ENCODE results near the gene TM7SF2. TPM values are rescaled to one million over a fixed set of nuclear protein-coding genes. Genes with fewer than 3 reads are reported as not detected.
"Not testable (repeated sequence)": the region's sequence is repeated elsewhere in the genome, so short reads cannot be mapped to it uniquely, and the experiment has no call there.

Gene TM7SF2
- total and polyA plus RNA-seq, 2 experiments from 2014 or later = 0.65 to 2.5 TPM

DNA sequence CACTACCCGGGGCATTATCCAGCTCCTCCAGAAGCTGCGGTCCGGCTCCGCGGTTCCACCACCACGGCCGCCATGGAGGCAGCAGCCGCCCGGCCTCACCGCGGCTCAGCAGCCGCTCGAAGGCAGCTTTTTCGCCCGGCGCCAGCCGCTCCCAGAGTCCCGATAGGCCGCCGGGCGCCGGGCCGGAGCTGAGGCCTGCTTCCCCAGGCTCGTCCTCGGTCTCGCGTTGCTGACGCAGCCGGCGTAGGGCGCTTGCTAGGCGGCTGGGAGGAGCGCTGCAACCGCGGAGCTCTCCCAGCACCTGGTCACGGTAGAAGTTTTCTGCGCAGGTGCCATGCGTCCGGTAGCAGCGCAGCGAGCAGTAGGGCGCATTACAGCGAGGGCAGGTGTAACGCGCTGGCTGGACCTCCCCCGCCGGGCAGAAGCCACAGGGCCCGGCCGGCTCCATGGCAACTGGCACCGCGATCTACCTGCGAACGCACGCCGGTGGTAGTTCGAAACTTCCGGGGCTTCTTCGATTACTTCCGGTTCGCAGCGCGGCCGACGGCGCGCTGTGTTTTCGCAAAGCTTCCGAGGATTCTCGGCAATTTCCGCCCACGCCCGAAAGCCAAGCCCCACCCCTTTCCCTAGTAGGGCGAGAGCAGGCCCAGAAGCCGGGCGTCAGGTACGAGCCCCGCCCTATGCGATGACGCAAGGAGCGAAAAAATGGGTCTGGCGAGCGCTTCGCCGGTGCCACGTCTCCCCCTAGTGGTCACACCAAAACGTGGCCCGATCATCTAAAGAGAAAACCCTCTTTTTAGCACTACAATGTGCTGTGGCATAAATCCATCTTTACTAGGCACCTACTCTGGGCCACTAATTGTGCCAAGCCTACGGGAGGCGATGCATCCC lies 5.8 kb downstream of the TM7SF2 start, which contains the start of gene ZNHIT2:
ZNHIT2 (minus strand) TSS at position 496 of the 891 bp plus-strand sequence; CDS start at position 448, 48 bp downstream.
- Histone ChIP-seq H3K4me3 (peak within 1 kb of the TSS; percentile 84), H3K4me1 (ENCODE audit: insufficient read depth) (peaks cover 17% of the 10 kb centered on the region), H3K79me2 (ENCODE audit: insufficient read depth) (peaks cover 51% of the 10 kb centered on the region), H3F3A (ENCODE audit: insufficient read depth) (peaks cover 35% of the 10 kb centered on the region), H2AFZ (peak within 1 kb of the TSS; percentile 53), H3K27me3 (replicated peaks; ENCODE audit: insufficient read depth) (no peaks in the 10 kb centered on the region), H3K9me3 (ENCODE audit: low read depth) (no peaks in the 10 kb centered on the region), H3K4me2 (ENCODE audit: unreplicated experiment) (peak within 1 kb of the TSS; percentile 84), H3K36me3 (ENCODE audit: low read depth) (peaks cover 25% of the 10 kb centered on the region), H3K9me2 (ENCODE audit: insufficient read depth) (no peaks in the 10 kb centered on the region), H4K20me1 (ENCODE audit: insufficient read depth) (no peaks in the 10 kb centered on the region), H3K27ac (peak within 1 kb of the TSS; percentile 94), H3K9ac (peak within 1 kb of the TSS; percentile 96)
- in situ Hi-C loops (cut with MboI) = no loop called here
- TF ChIP-seq EZH2phosphoT487 (IDR thresholded peaks at IDR 0.05; ENCODE audit: insufficient read depth, low read depth) (no peak), EZH2 (IDR thresholded peaks at IDR 0.05; ENCODE audit: insufficient read depth, poor library complexity, severe bottlenecking) (no peak)
- WGBS, 2 experiments (ENCODE audit: low coverage in 1 of 2, low lambda C conversion rate in 2 of 2, missing lambda C conversion rate in 2 of 2) = 0 to 1% methylated on average over 71 to 89 of the region's 89 CpGs
- DNase-seq = peak; percentile 99

DNA sequence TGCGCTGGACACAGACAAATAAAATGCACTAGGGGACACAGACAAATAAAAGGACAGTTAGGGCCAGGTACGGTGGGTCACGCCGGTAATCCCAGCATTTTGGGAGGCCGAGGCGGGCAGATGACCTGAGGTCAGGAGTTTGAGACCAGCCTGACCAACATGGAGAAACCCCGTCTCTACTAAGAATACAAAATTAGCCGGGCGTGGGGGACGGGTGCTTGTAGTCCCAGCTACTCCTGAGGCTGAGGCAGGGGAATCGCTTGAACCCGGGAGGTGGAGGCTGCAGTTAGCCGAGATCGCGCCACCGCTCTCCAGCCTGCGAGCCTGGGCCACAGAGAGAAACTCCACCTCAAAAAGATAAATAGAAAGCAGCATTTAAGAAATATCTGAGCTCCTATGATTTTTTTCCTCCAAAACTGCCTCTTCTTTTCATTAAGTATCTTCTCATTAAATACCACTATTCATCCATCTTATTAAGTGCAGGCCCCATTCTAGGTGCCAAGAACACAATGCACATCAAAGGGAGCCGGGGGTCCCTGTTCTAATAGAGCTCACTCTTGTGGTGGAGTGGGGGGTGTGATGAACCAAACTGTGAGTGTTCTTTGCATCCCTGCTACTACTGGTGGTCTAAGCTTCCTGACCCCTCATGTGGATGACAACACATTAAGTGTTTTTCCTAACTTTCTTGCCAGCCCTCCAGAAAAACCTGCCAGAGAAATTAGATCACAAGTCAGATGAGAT lies 6.6 kb downstream of the TM7SF2 start:
- H4K20me1 ChIP-seq (ENCODE audit: insufficient read depth) = no peaks in the 10 kb centered on the region
- H3K9ac ChIP-seq = peak overlapping the region; percentile 11; the same call in 1 of the 2 replicates
- no peak overlapping the region for H2AFZ ChIP-seq
- no peaks in the 10 kb centered on the region for H3K9me3 ChIP-seq (ENCODE audit: low read depth)
- H3K4me3 ChIP-seq = no peak overlapping the region
- no peaks in the 10 kb centered on the region for H3K9me2 ChIP-seq (ENCODE audit: insufficient read depth)
- peaks cover 25% of the 10 kb centered on the region for H3K36me3 ChIP-seq (ENCODE audit: low read depth)
- peak overlapping the region; percentile 12 for H3K27ac ChIP-seq
- no peak for DNase-seq
- no peak overlapping the region for H3K4me2 ChIP-seq (ENCODE audit: unreplicated experiment)
- peaks cover 40% of the 10 kb centered on the region for H3F3A ChIP-seq (ENCODE audit: insufficient read depth)
- in situ Hi-C loops (cut with MboI) = no loop called here
- H3K79me2 ChIP-seq (ENCODE audit: insufficient read depth) = peaks cover 59% of the 10 kb centered on the region
- no peak for TF ChIP-seq EZH2 (IDR thresholded peaks at IDR 0.05; ENCODE audit: insufficient read depth, poor library complexity, severe bottlenecking)
- TF ChIP-seq EZH2phosphoT487 (IDR thresholded peaks at IDR 0.05; ENCODE audit: insufficient read depth, low read depth) = no peak
- WGBS, 2 experiments (ENCODE audit: low coverage in 1 of 2, low lambda C conversion rate in 2 of 2, missing lambda C conversion rate in 2 of 2) = 79 to 80% methylated on average over 18 of the region's 18 CpGs
- no peaks in the 10 kb centered on the region for H3K27me3 ChIP-seq (replicated peaks; ENCODE audit: insufficient read depth)
- H3K4me1 ChIP-seq (ENCODE audit: insufficient read depth) = peaks cover 21% of the 10 kb centered on the region

DNA sequence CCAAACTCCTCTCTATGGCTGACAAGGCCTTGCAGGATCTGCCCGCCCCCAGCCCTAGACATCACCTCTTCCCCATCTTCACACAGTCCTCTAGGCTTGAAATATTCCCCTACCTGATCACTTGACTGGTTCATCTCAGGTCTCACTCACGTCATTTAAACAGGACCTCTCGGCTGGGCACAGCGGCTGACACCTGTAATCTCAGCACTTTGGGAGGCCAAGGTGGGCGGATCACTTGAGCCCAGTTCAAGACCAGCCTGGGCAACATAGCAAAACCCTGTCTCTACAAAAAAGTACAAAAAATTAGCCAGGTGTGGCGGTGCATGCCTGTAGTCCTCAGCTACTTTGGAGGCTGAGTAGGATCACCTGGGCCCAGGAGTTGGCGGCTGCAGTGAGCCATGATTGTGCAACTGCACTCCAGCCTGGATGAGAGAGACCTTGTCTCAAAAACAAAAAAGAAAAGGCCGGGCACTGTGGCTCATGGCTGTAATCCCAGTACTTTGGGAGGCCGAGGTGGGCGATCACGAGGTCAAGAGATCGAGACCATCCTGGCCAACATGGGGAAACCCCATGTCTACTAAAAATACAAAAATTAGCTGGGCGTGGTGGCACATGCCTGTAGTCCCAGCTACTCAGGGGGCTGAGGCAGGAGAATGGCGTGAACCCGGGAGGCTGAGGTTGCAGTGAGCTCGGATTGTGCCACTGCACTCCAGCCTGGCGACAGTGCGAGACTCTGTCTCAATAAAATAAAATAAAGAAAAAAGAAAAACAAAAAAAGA lies 7.4 kb downstream of the TM7SF2 start:
- Histone ChIP-seq H3K9ac (0 out of 2 replicates have a peak overlapping the region, but pooled peaks have one; percentile 96), H3K36me3 (ENCODE audit: low read depth) (peaks cover 25% of the 10 kb centered on the region), H3K27ac (peak overlapping the region; percentile 12), H3F3A (ENCODE audit: insufficient read depth) (peaks cover 40% of the 10 kb centered on the region), H3K4me1 (ENCODE audit: insufficient read depth) (peaks cover 22% of the 10 kb centered on the region), H3K79me2 (ENCODE audit: insufficient read depth) (peaks cover 67% of the 10 kb centered on the region)
- H4K20me1 ChIP-seq (ENCODE audit: insufficient read depth); H3K4me3 ChIP-seq; H2AFZ ChIP-seq; DNase-seq; in situ Hi-C loops (cut with MboI); H3K4me2 ChIP-seq (ENCODE audit: unreplicated experiment); H3K9me2 ChIP-seq (ENCODE audit: insufficient read depth); H3K27me3 ChIP-seq (replicated peaks; ENCODE audit: insufficient read depth); H3K9me3 ChIP-seq (ENCODE audit: low read depth): not testable (repeated sequence)
- WGBS, 2 experiments (ENCODE audit: low coverage in 1 of 2, low lambda C conversion rate in 2 of 2, missing lambda C conversion rate in 2 of 2) = 82 to 84% methylated on average over 18 of the region's 18 CpGs

DNA sequence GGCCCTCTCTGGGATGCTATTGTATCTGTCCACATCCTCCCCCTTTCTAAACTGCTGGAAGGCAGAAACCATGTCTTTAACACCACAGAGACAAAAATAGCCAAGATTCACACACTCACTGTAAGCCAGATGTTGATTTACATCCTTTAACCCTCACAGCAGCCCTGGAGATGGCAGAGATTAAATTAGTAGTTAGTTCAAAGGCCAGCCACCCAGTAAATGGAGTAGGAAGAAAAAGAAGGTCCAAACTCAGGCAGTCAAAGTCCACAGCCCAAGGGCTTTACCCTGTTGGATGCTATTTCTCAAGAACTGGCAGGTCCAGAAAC lies 8.0 kb downstream of the TM7SF2 start:
- peaks cover 73% of the 10 kb centered on the region for H3K79me2 ChIP-seq (ENCODE audit: insufficient read depth)
- no peak for DNase-seq
- no peaks in the 10 kb centered on the region for H4K20me1 ChIP-seq (ENCODE audit: insufficient read depth)
- no peak overlapping the region for H2AFZ ChIP-seq
- no peaks in the 10 kb centered on the region for H3K9me3 ChIP-seq (ENCODE audit: low read depth)
- H3F3A ChIP-seq (ENCODE audit: insufficient read depth) = peaks cover 40% of the 10 kb centered on the region
- no peak overlapping the region for H3K4me2 ChIP-seq (ENCODE audit: unreplicated experiment)
- peaks cover 22% of the 10 kb centered on the region for H3K4me1 ChIP-seq (ENCODE audit: insufficient read depth)
- TF ChIP-seq EZH2 (IDR thresholded peaks at IDR 0.05; ENCODE audit: insufficient read depth, poor library complexity, severe bottlenecking) = no peak
- no peak for TF ChIP-seq EZH2phosphoT487 (IDR thresholded peaks at IDR 0.05; ENCODE audit: insufficient read depth, low read depth)
- in situ Hi-C loops (cut with MboI) = no loop called here
- no peaks in the 10 kb centered on the region for H3K9me2 ChIP-seq (ENCODE audit: insufficient read depth)
- no peaks in the 10 kb centered on the region for H3K27me3 ChIP-seq (replicated peaks; ENCODE audit: insufficient read depth)
- no peak overlapping the region for H3K4me3 ChIP-seq
- peak overlapping the region; percentile 16; the same call in 1 of the 2 replicates for H3K27ac ChIP-seq
- H3K36me3 ChIP-seq (ENCODE audit: low read depth) = peaks cover 25% of the 10 kb centered on the region
- 0 out of 2 replicates have a peak overlapping the region, but pooled peaks have one; percentile 96 for H3K9ac ChIP-seq
